ENCODE results near the gene NPC1L1. TPM values are rescaled to one million over a fixed set of nuclear protein-coding genes. Genes with fewer than 3 reads are reported as not detected.

NPC1L1 gene
- total and polyA plus RNA-seq, 2 of the 4 experiments (the other 2 are of a cell fraction): 0.07 TPM; not detected in 1

- Histone ChIP-seq H3K9ac (ENCODE audit: low read depth, low read length) (no peak overlapping the region), H2BK5ac (ENCODE audit: low read depth, low read length, poor library complexity, severe bottlenecking) (no peak overlapping the region), H2BK15ac (ENCODE audit: low read depth, low read length) (no peak overlapping the region), H3K79me1 (ENCODE audit: low read depth in 1 of 2, low read length in 2 of 2) (peaks cover 37 to 66% of the 10 kb centered on the region in 2 experiments), H3K4ac (ENCODE audit: low read depth, low read length) (no peak overlapping the region), H3K4me1 (ENCODE audit: control insufficient read depth, insufficient read depth, low read length) (peaks cover 5% of the 10 kb centered on the region), H3K27me3 (ENCODE audit: control insufficient read depth, insufficient read depth, low read length) (no peaks in the 10 kb centered on the region), H2BK20ac (ENCODE audit: low read depth, low read length) (no peak overlapping the region), H4K20me1 (ENCODE audit: insufficient read depth, low read length) (peaks cover 25% of the 10 kb centered on the region), H4K91ac (ENCODE audit: insufficient read depth, low read depth, low read length) (no peak overlapping the region), H4K8ac (ENCODE audit: low read depth in 2 of 2, low read length in 2 of 2) (no peak overlapping the region), H2AK5ac (ENCODE audit: low read depth, low read length) (no peak overlapping the region), H3K27ac (ENCODE audit: insufficient read depth, low read length) (no peak overlapping the region), H2AFZ (replicated peaks; ENCODE audit: low read length, poor library complexity) (no peak overlapping the region), H3K36me3 (ENCODE audit: control insufficient read depth, insufficient read depth, low read length) (peaks cover 77% of the 10 kb centered on the region), H3K14ac (replicated peaks; ENCODE audit: low read depth, low read length) (no peak overlapping the region), H2BK120ac (ENCODE audit: low read depth, low read length) (no peak overlapping the region), H3K4me3 (ENCODE audit: insufficient read depth, low read depth, low read length) (no peak overlapping the region), H4K5ac (ENCODE audit: low read depth, low read length) (no peak overlapping the region), H3K9me1 (ENCODE audit: insufficient read depth, low read length) (peaks cover 8% of the 10 kb centered on the region; the same call in 1 of the 2 replicates), H2AK9ac (replicated peaks; ENCODE audit: low read depth, low read length, poor library complexity) (peak overlapping the region; percentile 16), H3K56ac (ENCODE audit: extremely low read depth, insufficient read depth, low read length) (no peak overlapping the region), H3K23ac (ENCODE audit: low read depth, low read length) (no peak overlapping the region), H3K9me3 (ENCODE audit: control insufficient read depth, insufficient read depth, low read length) (no peaks in the 10 kb centered on the region), H3K4me2 (ENCODE audit: low read depth, low read length) (no peak overlapping the region), H3K18ac (ENCODE audit: low read depth, low read length) (no peak overlapping the region)
- ATAC-seq (ENCODE audit: low read depth) (no peak), DNase-seq (no peak)
- CTCF ChIA-PET: interaction anchor here (0.6 kb wide), 1 partner anchor 220 kb away, joined by 3 read pairs; no protein-coding TSS in a partner anchor
- in situ Hi-C loops (cut with MboI; ENCODE audit: low sequenced_read_pairs) (loop anchor here (10.0 kb wide), 1 partner anchor 324 kb away; no protein-coding TSS in a partner anchor), intact Hi-C loops (cut with micrococcal nuclease) (no loop called here), dilution Hi-C loops (cut with HindIII; ENCODE audit: low sequenced_read_pairs, unreplicated experiment) (no loop called here)
- POLR2A ChIA-PET (ENCODE audit: unreplicated experiment): no interaction called here
- WGBS, 2 experiments (ENCODE audit: extremely low coverage in 2 of 2, insufficient read length in 1 of 2): 90% methylated on average over 6 of the region's 17 CpGs; no CpG with 5 or more reads in 1 of the 2 experiments
- TF ChIP-seq RCOR1 (IDR thresholded peaks at IDR 0.05; ENCODE audit: insufficient replicate concordance, low read length): no peak
- TF ChIP-seq RFX5 (IDR thresholded peaks at IDR 0.05; ENCODE audit: low read depth, low read length): no peak
- TF ChIP-seq RAD21 (IDR thresholded peaks at IDR 0.05; ENCODE audit: low read length): no peak
- no TSS peak for BruUV-seq (replicated peaks)
These were observed 27.8 kb upstream of the NPC1L1 start for GRCh38 chr7:44568771-44569560.
